HepG2 (cell line): ENCODE measurements around the gene SMTN. TPM values are rescaled to one million over a fixed set of nuclear protein-coding genes. Genes with fewer than 3 reads are reported as not detected.

Experiments used
- ATAC-seq: fragments of 200-7000 bp; cut with Tn5 transposase; 3 replicates; pipeline ENCODE4 v1.9.1; 2020; ENCODE audit warnings: mild to moderate bottlenecking, moderate library complexity
- BruUV-seq: library from RNA; stranded (reverse); fragments of 400-500 nt; replicated peaks from 2 replicates; lab custom pipeline; 2021; lab: Mats Ljungman, UMichigan
- CTCF ChIA-PET: fragments of 300-600 bp; formaldehyde crosslinking; extraction: SDS; loops from one replicate; lab custom pipeline; 2021; ENCODE audit warnings: low total read pairs, inconsistent platforms, low intra/inter-chr PET ratio; lab: Yijun Ruan, JAX
- POLR2A ChIA-PET: fragments of 350-600 bp; sonication (Branson Sonifier 250); formaldehyde crosslinking; loops from one replicate; lab custom pipeline; 2020; ENCODE audit warnings: antibody characterized with exemption, inconsistent platforms; lab: Yijun Ruan, JAX
- DNase-seq: peaks from one replicate; pipeline ENCODE4 v3.0.0-alpha.2; 2015; ENCODE audit warnings: low spot score
- FAIRE-seq: peaks from 3 replicates; lab custom pipeline; 2011; peaks lifted over from hg19 to GRCh38; lab: Jason Lieb, UNC
- H2AFZ ChIP-seq: one replicate; pipeline ENCODE4 v1.6.1; 2011; ENCODE audit warnings: low read length, inconsistent platforms
- H3K27ac ChIP-seq: fragments of 300-600 bp; 3 replicates; pipeline ENCODE4 v1.8.0; 2011; ENCODE audit warnings: mixed run types, mild to moderate bottlenecking, mixed read lengths, low read length, inconsistent platforms; ENCODE audit not compliant: insufficient read depth; ENCODE audit errors: extremely low read length
- H3K27me3 ChIP-seq, 2 experiments: fragments of 200-600 bp in 1 of 2; 2 replicates in 1 of 2; 3 replicates in 1 of 2; pipeline versions ENCODE4 v1.6.0 to v1.8.0; 2011; ENCODE audit warnings: low read length in 2 of 2, mild to moderate bottlenecking in 2 of 2, moderate library complexity in 2 of 2, inconsistent platforms in 1 of 2; ENCODE audit not compliant: insufficient read depth in 2 of 2, control insufficient read depth in 1 of 2
- H3K36me3 ChIP-seq, 2 experiments: fragments of 200-600 bp in 1 of 2; replicated peaks in 1 of 2; 2 replicates in 1 of 2; 3 replicates in 1 of 2; pipeline versions ENCODE4 v1.5.1 to v1.8.0; 2011; ENCODE audit warnings: low read length in 2 of 2, inconsistent platforms in 1 of 2; ENCODE audit not compliant: insufficient read depth in 2 of 2, control insufficient read depth in 1 of 2
- H3K4me1 ChIP-seq: 2 replicates; pipeline ENCODE4 v1.5.1; 2012; ENCODE audit warnings: low read length, inconsistent platforms; ENCODE audit not compliant: insufficient read depth
- H3K4me2 ChIP-seq: 2 replicates; pipeline ENCODE4 v1.6.0; 2011; ENCODE audit warnings: low read depth, low read length, inconsistent platforms
- H3K4me3 ChIP-seq, 3 experiments: fragments of 200-600 bp in 1 of 3; sonication (generic), shearing (Covaris generic) in 1 of 3; replicated peaks in 1 of 3; 2 replicates each; pipeline ENCODE4 v1.5.1; 2011 to 2016; ENCODE audit warnings: low read length in 3 of 3, inconsistent platforms in 2 of 3, low read depth in 2 of 3, mild to moderate bottlenecking in 2 of 3, control low read depth in 1 of 3, mixed read lengths in 1 of 3; ENCODE audit not compliant: insufficient read depth in 1 of 3
- H3K79me2 ChIP-seq: one replicate; pipeline ENCODE4 v1.6.1; 2011; ENCODE audit warnings: low read length, inconsistent platforms; ENCODE audit not compliant: insufficient read depth
- H3K9ac ChIP-seq: 2 replicates; pipeline ENCODE4 v1.6.0; 2011; ENCODE audit warnings: mild to moderate bottlenecking, low read depth, low read length, inconsistent platforms; ENCODE audit not compliant: insufficient read depth
- H3K9me3 ChIP-seq: 2 replicates; pipeline ENCODE4 v1.5.1; 2012; ENCODE audit warnings: mild to moderate bottlenecking, low read length
- H4K20me1 ChIP-seq: 2 replicates; pipeline ENCODE4 v1.6.0; 2011; ENCODE audit warnings: inconsistent platforms, mild to moderate bottlenecking, low read length, moderate library complexity; ENCODE audit not compliant: insufficient read depth
- CC2D1A ChIP-seq: sonication (generic); formaldehyde crosslinking; IDR thresholded peaks from 2 replicates; pipeline ENCODE4 v1.8.1; 2023; ENCODE audit warnings: mild to moderate bottlenecking, missing genetic modification reagents
- ELF3 ChIP-seq: IDR thresholded peaks from 2 replicates; pipeline ENCODE4 v1.6.1; 2016; ENCODE audit warnings: missing genetic modification reagents, missing compliant biosample characterization
- ETV5 ChIP-seq: IDR thresholded peaks from 2 replicates; pipeline ENCODE4 v1.6.1; 2018; ENCODE audit warnings: missing biosample characterization, missing genetic modification reagents, inconsistent platforms, borderline replicate concordance
- GATAD1 ChIP-seq: IDR thresholded peaks from 2 replicates; pipeline ENCODE4 v1.6.1; 2016; ENCODE audit warnings: missing genetic modification reagents, missing compliant biosample characterization
- HINFP ChIP-seq: sonication (generic); formaldehyde crosslinking; IDR thresholded peaks from 2 replicates; pipeline ENCODE4 v1.4.0; 2020; ENCODE audit warnings: low read depth, mild to moderate bottlenecking, missing genetic modification reagents
- HMGXB4 ChIP-seq, 2 experiments: sonication (generic) in 1 of 2; formaldehyde crosslinking in 1 of 2; IDR thresholded peaks; 2 replicates each; pipeline versions ENCODE4 v1.4.0 to v1.6.1; 2018 to 2020; ENCODE audit warnings: missing genetic modification reagents in 2 of 2, borderline replicate concordance in 1 of 2, low read depth in 1 of 2, mild to moderate bottlenecking in 1 of 2, missing biosample characterization in 1 of 2
- NR2C2 ChIP-seq: sonication (generic); formaldehyde crosslinking; IDR thresholded peaks from 2 replicates; pipeline ENCODE4 v1.4.0; 2020; ENCODE audit warnings: missing genetic modification reagents, mild to moderate bottlenecking, moderate library complexity, borderline replicate concordance
- PAF1 ChIP-seq: IDR thresholded peaks from 2 replicates; pipeline ENCODE4 v1.6.1; 2016; ENCODE audit warnings: missing genetic modification reagents, missing compliant biosample characterization
- PBX2 ChIP-seq: IDR thresholded peaks from 2 replicates; pipeline ENCODE4 v1.6.1; 2016; ENCODE audit warnings: control low read depth
- RFX3 ChIP-seq: IDR thresholded peaks from 2 replicates; pipeline ENCODE4 v1.6.1; 2016; ENCODE audit warnings: missing biosample characterization, missing genetic modification reagents
- RFX5 ChIP-seq: IDR thresholded peaks from 2 replicates; pipeline ENCODE4 v1.6.1; 2011; ENCODE audit warnings: low read depth, low read length, improper control_type of control experiment
- RNF2 ChIP-seq: fragments of 450-650 bp; conservative IDR thresholded peaks from 2 replicates; pipeline ENCODE4 v1.6.1; 2016; ENCODE audit warnings: low read depth
- TBL1XR1 ChIP-seq: fragments of 150-350 bp; IDR thresholded peaks from 2 replicates; pipeline ENCODE4 v1.6.1; 2014; ENCODE audit warnings: borderline replicate concordance, low read length; ENCODE audit not compliant: partially characterized antibody
- XRCC5 ChIP-seq: fragments of 200-400 bp; formaldehyde crosslinking; optimal IDR thresholded peaks from 2 replicates; pipeline ENCODE3; 2017; ENCODE audit warnings: mild to moderate bottlenecking, low read length
- ZNF138 ChIP-seq: sonication (generic); formaldehyde crosslinking; IDR thresholded peaks from 2 replicates; pipeline ENCODE4 v1.5.0; 2020; ENCODE audit warnings: mild to moderate bottlenecking, low read depth, missing genetic modification reagents
- ZNF234 ChIP-seq: sonication (generic); formaldehyde crosslinking; conservative IDR thresholded peaks from 2 replicates; pipeline ENCODE4 v1.5.1; 2020; ENCODE audit warnings: mild to moderate bottlenecking, missing genetic modification reagents
- ZNF414 ChIP-seq: sonication (generic); formaldehyde crosslinking; IDR thresholded peaks from 2 replicates; pipeline ENCODE4 v1.5.0; 2020; ENCODE audit warnings: missing genetic modification reagents
- ZNF616 ChIP-seq: sonication (generic); formaldehyde crosslinking; IDR thresholded peaks from 2 replicates; pipeline ENCODE4 v1.5.0; 2020; ENCODE audit warnings: low read depth, mild to moderate bottlenecking, missing genetic modification reagents
- ZNF883 ChIP-seq: sonication (generic); formaldehyde crosslinking; IDR thresholded peaks from 2 replicates; pipeline ENCODE4 v1.5.1; 2020; ENCODE audit warnings: mild to moderate bottlenecking, missing genetic modification reagents; ENCODE audit errors: not compliant biosample characterization
- WGBS: methylation state at CpG from one replicate; pipeline ENCODE4 v1.1.6; 2017; ENCODE audit warnings: low lambda C conversion rate; 5-methylcytosine and 5-hydroxymethylcytosine counted together
- in situ Hi-C: cut with HindIII; loops from 2 replicates; pipeline ENCODE4 v1.10.0; 2017; ENCODE audit warnings: low pct_unique_long_range_greater_than_20kb; ENCODE audit not compliant: extremely low pct_ligation_motif_present
- intact Hi-C: fragments of 100-400 bp; cut with micrococcal nuclease; formaldehyde crosslinking; loops from one replicate; pipeline ENCODE4 v1.10.0; 2022; ENCODE audit not compliant: unreplicated experiment
- polyA plus RNA-seq, 8 experiments: library from polyadenylated mRNA; depleted of rRNA in 3 of 8; stranded (reverse) in 7 of 8; unstranded in 1 of 8; fragments of >200 nt; fragmentation: Illumina TruSeq in 4 of 8; extraction: Trizol in 4 of 8; gene quantifications; 2 replicates each; pipeline versions ENCODE4 v1.2.1 to v1.2.3, GENCODE V29; 2011 to 2016; ENCODE audit warnings: low read depth in 4 of 8, missing spikeins in 1 of 8, mixed read lengths in 1 of 8; ENCODE audit not compliant: insufficient read depth in 1 of 8
- total RNA-seq, 5 experiments: library from RNA; depleted of rRNA; stranded (reverse); fragments of >200 nt; fragmentation: Illumina TruSeq; extraction: Trizol; gene quantifications; 2 replicates each; pipeline ENCODE4 v1.2.3, GENCODE V29; 2016; ENCODE audit warnings: low read depth in 1 of 5

SMTN gene
- total and polyA plus RNA-seq, 2 of the 13 experiments (the other 11 are each of a cell fraction or from before 2014, with no cell fraction given): 14.7 to 26.1 TPM

- H3K79me2 ChIP-seq: no peaks in the 10 kb centered on the region
- H3K4me3 ChIP-seq: no peak overlapping the region
- no peaks in the 10 kb centered on the region for H3K9me3 ChIP-seq
- no peak overlapping the region for H3K9ac ChIP-seq
- no peak overlapping the region for H2AFZ ChIP-seq
- peak; percentile 64 for DNase-seq
- 0% methylated on average over 5 of the region's 5 CpGs for WGBS
- 0 out of 2 replicates have a peak overlapping the region, but pooled peaks have one; percentile 4 for H3K4me2 ChIP-seq
- in situ Hi-C loops (loop anchor here (10.0 kb wide), 1 partner anchor 184 kb away; the partner anchor contains the start of genes MORC2 and TUG1), intact Hi-C loops (loop anchor here (1.0 kb wide), 3 partner anchors 42 to 201 kb away; partner anchors contain the start of gene SELENOM)
- peak; percentile 90 for ATAC-seq
- peaks cover 27% of the 10 kb centered on the region for H3K4me1 ChIP-seq
- ChIA-PET CTCF (interaction anchor here (1.1 to 3.0 kb wide), 4 partner anchors 41 to 229 kb away, joined by 3 to 32 read pairs (median 16); partner anchors contain the start of gene SELENOM), POLR2A (interaction anchor here (0.7 to 1.9 kb wide), 2 partner anchors 10 to 68 kb away, joined by 3 to 9 read pairs; partner anchors contain the start of genes RNF185 and SMTN)
- H4K20me1 ChIP-seq: no peaks in the 10 kb centered on the region
- no peaks in the 10 kb centered on the region for H3K36me3 ChIP-seq
- no TSS peak for BruUV-seq
- peak; percentile 83 for FAIRE-seq
- no peak overlapping the region for H3K27ac ChIP-seq
- H3K27me3 ChIP-seq: peaks cover 2 to 5% of the 10 kb centered on the region in 2 experiments; a peak in 2 of 5 replicates
- TF ChIP-seq ETV5 (peak; percentile 8; the same call in 1 of the 2 replicates), ZNF234 (no peak), RFX3 (CRISPR knock-in tag) (no peak), CC2D1A (CRISPR knock-in tag) (no peak), PAF1 (CRISPR knock-in tag) (no peak), HINFP (CRISPR knock-in tag) (no peak), TBL1XR1 (no peak), NR2C2 (CRISPR knock-in tag) (no peak), HMGXB4 (CRISPR knock-in tag; IDR thresholded peaks at IDR 0.05; ENCODE audit: borderline replicate concordance in 1 of 2, low read depth in 1 of 2) (peak; percentile 58 to 66; a peak in 3 of 4 replicates), ZNF138 (CRISPR knock-in tag) (no peak), GATAD1 (CRISPR knock-in tag) (no peak), RNF2 (no peak), ZNF616 (CRISPR knock-in tag) (no peak), RFX5 (no peak), ELF3 (CRISPR knock-in tag) (peak; percentile 53; the same call in 1 of the 2 replicates), PBX2 (no peak), ZNF414 (CRISPR knock-in tag) (no peak), XRCC5 (peak; percentile 57), ZNF883 (no peak)
Measured at GRCh38 chr22:31148953-31149627, 68.0 kb downstream of the SMTN start.
